Activated naive CD4-positive, alpha-beta T cell treated with anti-CD3 and anti-CD28 coated beads, Interleukin-2, amount 50 U/mL, for 16 hours (primary cell): ENCODE data around the gene HNRNPU.

Experiments used
- DNase-seq: peaks from one replicate; pipeline ENCODE4 v3.0.0-alpha.2; 2020

HNRNPU gene

GRCh38 chr1:244800821-244801220, 63.5 kb downstream of the HNRNPU start:
- DNase-seq = no peak
